ENCODE measurements around the gene AGK.

AGK gene

DNA sequence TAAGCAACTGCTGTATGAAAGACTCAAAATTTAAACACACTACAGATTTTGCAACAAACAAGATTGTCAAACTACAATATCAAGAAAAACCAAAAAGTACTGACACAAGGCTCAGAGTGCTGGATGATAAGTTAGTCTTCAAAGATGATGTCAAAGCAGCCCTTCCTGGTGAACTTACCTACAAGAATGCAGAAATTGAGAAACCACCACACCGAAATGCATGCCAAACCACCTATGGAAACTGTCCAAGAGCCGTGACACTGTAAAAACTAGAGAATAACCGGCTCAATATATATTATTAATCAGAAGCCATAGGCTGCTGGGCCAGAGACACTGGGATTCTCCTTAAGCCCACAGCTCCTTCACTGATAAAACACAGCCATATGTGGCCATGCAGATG lies 125.4 kb downstream of the AGK start:
- TF ChIP-seq, protein P1, sequence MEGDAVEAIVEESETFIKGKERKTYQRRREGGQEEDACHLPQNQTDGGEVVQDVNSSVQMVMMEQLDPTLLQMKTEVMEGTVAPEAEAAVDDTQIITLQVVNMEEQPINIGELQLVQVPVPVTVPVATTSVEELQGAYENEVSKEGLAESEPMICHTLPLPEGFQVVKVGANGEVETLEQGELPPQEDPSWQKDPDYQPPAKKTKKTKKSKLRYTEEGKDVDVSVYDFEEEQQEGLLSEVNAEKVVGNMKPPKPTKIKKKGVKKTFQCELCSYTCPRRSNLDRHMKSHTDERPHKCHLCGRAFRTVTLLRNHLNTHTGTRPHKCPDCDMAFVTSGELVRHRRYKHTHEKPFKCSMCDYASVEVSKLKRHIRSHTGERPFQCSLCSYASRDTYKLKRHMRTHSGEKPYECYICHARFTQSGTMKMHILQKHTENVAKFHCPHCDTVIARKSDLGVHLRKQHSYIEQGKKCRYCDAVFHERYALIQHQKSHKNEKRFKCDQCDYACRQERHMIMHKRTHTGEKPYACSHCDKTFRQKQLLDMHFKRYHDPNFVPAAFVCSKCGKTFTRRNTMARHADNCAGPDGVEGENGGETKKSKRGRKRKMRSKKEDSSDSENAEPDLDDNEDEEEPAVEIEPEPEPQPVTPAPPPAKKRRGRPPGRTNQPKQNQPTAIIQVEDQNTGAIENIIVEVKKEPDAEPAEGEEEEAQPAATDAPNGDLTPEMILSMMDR (IDR thresholded peaks at IDR 0.05) = no peak

DNA sequence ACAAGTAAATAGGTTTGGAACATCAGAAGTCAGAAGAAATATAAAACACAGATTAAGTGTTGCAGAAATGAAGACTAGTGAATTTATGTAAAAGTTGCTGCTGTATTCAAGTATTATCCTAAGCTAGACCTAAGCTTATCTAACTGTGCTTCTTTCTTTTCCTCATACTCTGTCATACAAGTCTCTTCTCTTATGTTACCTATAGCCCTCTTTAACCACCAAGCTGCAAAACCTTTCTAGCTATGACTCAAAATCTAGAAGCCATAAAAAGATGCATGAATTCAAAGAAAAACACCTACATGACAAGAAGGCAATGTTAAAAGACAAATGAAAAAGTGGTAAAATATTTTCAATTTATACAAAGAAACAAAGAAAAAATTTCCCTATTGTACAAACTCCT lies 127.8 kb downstream of the AGK start:
- TF ChIP-seq, protein P1 (IDR thresholded peaks at IDR 0.05) = no peak

DNA sequence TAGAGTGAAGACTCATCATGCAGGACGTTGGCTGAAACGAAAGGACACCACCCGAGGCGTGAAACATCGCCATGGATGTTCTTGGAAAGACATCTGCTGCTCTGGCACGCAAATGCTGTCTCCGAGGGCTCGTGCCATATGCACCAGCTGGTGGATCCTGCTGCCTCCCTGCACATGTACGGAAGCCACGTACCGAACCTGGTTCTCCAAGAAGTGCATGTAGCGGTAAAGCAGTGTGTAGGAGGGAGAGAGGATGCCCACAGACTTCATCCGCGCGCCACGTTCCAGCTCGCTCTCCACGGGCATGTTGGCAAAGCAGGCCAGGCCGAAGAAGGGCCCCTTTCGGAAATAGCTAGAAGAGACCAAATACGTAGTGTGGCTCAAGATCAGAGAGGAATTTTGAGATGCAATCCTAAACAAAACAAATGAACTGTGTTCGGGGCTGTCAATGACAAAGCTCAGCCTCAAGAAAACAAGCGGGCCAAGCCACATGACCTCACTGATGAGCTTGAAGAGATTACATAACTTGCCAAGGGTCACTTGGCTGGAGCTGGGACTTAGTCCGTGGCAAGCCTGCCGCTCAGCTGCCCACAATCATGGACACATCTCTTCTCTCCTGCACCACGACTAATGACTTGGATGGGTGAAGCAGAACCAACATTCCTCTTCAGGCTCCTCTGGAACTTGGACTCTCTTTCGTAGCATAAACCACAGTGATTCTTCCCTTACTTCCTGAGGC lies 134.2 kb downstream of the AGK start:
- TF ChIP-seq, protein P1 (IDR thresholded peaks at IDR 0.05) = no peak

DNA sequence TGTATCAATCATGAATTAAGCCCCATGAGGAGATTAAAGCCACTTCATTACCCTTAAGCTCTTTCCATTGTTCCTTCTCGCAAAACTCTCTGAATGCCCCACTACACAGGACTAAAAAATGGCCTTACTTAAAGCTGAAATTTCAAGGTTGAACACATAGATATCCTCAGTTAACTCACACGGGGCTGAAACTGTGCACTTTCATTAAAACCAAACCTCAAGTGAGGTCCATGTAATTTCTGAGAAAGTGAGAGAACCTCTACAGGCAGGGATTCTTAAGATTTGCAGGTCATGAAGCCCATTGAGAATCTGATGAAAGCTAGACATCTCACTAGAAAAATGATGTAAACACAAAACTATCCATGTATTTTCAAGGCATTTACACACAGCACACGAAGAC lies 134.9 kb downstream of the AGK start:
- TF ChIP-seq, protein P1 (IDR thresholded peaks at IDR 0.05) = no peak

DNA sequence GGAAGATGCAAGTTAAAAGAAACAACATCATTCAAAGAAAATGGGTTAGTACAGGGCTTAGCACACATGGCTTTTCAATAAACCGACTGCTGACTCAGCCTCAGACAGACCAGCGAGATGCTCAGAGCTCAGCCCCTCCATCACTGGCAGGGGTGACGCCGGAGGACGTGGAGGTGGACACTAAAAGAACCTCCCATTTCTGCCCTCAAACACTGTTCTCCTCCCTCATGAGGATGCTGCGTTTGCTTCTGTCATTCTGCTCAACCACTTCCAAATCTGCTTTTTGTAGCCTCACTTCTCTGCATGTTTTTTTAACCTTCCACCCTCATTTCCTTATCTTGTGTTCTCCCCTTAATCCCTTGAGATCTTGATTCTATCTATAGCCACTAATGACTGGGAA lies 135.5 kb downstream of the AGK start:
- TF ChIP-seq, protein P1 (IDR thresholded peaks at IDR 0.05) = no peak

DNA sequence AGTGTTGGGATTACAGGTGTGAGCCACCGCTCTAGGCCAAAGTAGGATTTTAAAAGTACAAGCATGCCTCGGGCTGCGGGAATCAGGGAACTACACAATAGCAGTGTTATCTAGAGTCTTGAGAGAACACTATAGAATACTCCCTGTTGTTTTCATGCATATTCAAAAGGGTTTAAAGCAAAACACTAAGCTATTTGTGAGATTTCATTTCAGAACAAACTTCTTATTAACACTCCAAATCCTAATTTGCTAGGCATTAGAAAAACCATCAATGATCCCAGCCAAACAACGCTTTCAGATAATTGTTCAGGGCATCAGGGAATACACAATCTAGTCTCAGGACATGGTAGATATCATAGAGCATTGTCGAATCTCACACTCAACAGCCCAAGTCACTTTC lies 136.8 kb downstream of the AGK start:
- TF ChIP-seq, protein P1 (IDR thresholded peaks at IDR 0.05) = no peak

DNA sequence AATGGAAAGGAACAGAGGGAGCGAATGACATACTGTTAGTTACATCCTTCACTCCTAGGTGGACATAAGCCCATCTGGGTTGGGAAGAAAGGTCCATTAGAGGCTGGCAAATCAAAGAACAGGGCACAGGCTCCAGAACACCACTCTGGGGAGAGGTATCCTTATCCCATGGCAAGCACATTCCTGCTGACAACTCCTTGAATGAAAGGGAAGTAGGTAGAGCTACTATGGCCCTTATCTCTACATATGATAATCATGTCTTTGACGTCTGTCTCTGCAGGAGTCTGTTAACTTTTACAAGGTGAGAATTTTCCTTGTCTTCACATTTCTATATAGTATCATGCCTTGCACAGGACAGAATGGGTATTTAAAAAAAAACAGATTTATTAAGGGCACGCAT lies 140.3 kb downstream of the AGK start:
- TF ChIP-seq, protein P1 (IDR thresholded peaks at IDR 0.05) = no peak

DNA sequence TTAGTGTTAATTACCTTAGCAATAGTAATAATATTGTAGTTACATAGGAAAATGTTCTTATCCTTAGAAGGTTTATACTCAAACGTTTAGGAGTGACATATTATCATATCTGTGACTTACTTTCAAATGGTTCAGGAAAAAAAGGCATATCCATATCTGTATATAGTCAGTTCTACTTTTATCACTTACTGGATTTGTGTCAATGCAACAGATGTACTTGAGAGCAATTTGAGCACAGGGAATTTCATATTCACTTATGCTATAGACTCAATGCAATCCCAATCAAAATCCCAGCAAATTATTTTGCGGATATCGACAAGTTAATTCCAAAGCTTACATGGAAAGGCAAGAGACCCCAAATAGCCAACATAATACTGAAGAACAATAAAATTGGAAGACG lies 140.8 kb downstream of the AGK start:
- TF ChIP-seq, protein P1 (IDR thresholded peaks at IDR 0.05) = no peak
